GM21360 (cell line): ENCODE results near the gene TMPO.
"Not testable (repeated sequence)": the region's sequence is repeated elsewhere in the genome, so short reads cannot be mapped to it uniquely, and the experiment has no call there.

Source experiments
- ATAC-seq: cut with Tn5 transposase; IDR thresholded peaks from one replicate; pipeline ENCODE4 v1.9.1; 2021; ENCODE audit warnings: mild to moderate bottlenecking, moderate library complexity; ENCODE audit not compliant: unreplicated experiment

The TMPO gene, protein sequence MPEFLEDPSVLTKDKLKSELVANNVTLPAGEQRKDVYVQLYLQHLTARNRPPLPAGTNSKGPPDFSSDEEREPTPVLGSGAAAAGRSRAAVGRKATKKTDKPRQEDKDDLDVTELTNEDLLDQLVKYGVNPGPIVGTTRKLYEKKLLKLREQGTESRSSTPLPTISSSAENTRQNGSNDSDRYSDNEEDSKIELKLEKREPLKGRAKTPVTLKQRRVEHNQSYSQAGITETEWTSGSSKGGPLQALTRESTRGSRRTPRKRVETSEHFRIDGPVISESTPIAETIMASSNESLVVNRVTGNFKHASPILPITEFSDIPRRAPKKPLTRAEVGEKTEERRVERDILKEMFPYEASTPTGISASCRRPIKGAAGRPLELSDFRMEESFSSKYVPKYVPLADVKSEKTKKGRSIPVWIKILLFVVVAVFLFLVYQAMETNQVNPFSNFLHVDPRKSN

GRCh38 chr12:98515287-98516110 lies at the start of gene TMPO:
Gene TMPO, plus strand, starts transcription at chr12:98515590. Its CDS starts 278 bp downstream, at chr12:98515868.
- peak; percentile 76 for ATAC-seq

DNA sequence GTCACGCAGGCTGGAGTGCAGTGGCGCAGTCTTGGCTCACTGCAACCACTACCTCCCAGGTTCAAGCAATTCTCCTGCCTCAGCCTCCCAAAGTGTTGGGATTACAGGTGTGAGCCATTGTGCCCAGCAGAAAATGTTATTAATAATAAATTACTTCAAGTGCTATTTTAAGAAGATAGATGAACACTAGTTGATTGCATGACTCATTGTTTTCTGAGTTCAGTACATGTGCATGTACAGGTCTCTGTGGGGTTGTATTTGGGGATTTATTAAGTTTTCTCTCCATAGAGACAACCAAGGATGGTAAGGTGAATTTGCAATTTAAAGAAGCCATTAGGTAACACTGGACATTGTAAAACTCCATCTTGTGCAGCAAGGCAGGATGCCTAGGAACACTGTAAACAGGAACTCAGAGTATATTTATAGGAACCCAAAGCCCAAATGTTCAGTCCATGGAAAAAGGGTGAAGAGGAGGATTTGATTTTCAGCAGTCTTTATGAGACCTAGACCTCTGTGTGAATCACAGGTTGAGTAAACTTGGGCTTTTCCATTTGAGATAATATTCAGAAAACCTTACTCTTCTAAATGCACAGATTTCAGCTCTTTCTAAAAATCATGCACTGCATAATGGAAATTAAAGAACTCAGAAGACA lies 49.3 kb upstream of the TMPO start:
- ATAC-seq, result no peak

DNA sequence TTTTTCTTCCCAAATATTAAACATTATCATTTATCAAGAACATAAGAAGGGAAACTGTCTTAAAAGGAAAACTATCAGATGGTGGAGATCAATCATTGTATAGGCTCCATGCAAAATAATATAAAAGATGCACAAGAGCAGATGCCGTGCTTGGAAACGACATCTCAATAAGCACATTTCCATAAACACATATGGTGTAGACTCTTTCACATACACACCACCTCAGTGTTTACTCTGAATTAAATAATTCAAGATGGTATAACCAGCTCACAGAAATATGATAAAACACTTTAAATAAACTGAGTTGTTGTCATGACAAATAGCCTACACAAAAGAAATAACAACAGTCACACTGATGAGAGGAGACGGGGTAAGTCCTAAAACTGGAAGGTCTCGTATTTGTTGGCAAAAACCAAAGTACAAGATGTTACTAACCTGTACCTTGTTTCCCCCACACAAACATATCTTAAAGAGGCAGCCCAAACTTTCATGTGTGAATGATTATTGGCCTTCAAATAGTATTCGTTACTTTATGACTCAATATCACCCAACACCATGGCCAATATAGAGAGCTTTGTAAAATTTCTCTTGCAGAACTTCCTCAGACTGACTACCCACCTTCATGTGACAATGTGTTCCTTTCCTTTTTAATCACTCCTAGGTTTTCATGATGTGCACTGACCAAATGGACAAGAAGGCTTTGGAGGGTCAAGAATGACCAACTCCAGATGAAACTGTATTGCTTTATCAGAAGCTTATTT lies 48.6 kb upstream of the TMPO start:
- ATAC-seq, result no peak

DNA sequence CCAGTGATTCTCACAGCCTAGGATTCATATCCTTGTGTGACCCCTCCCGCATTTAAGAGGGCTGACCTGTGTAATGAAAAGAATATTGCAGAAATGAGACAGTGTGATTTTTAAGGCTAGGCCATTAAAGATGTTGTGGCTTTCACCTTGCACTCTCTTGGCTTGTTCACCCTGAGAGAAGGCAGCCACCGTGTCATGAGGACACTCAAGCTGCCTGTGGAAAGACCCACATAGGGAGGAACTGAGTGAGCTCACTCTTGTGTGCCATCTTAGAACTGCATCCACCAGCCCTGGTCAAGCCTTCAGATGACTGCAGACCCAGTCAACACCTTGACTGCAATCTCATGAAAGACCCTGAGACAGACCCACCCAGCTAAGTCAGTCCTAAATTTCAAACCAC lies 46.3 kb upstream of the TMPO start:
- ATAC-seq, result no peak

- ATAC-seq, result peak; percentile 72
Measured at GRCh38 chr12:98470469-98471082, 44.8 kb upstream of the TMPO start.

DNA sequence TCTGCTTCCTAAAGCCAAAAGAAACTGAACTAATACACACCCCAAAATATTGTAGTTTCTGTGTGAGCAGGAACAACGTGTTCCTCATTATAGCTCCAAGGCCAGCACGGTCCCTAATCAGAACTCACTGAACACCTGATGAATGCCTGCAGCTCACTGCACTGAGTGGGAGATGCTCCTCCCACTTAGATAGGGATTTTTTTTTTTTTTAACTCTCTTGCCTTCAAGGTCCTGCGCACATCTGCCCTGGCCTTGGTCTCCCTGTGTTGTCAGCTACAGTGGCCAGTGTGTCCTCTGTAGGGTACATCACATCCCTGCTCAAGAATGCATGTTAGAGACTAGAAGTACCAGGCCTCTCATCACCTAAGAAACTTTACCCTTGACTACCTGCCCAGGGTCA lies 44.3 kb upstream of the TMPO start:
- peak; percentile 37 for ATAC-seq

- ATAC-seq, result no peak
Measured at GRCh38 chr12:98475565-98475908, 39.9 kb upstream of the TMPO start.

- no peak for ATAC-seq
Measured at GRCh38 chr12:98478606-98479005, 36.8 kb upstream of the TMPO start.

DNA sequence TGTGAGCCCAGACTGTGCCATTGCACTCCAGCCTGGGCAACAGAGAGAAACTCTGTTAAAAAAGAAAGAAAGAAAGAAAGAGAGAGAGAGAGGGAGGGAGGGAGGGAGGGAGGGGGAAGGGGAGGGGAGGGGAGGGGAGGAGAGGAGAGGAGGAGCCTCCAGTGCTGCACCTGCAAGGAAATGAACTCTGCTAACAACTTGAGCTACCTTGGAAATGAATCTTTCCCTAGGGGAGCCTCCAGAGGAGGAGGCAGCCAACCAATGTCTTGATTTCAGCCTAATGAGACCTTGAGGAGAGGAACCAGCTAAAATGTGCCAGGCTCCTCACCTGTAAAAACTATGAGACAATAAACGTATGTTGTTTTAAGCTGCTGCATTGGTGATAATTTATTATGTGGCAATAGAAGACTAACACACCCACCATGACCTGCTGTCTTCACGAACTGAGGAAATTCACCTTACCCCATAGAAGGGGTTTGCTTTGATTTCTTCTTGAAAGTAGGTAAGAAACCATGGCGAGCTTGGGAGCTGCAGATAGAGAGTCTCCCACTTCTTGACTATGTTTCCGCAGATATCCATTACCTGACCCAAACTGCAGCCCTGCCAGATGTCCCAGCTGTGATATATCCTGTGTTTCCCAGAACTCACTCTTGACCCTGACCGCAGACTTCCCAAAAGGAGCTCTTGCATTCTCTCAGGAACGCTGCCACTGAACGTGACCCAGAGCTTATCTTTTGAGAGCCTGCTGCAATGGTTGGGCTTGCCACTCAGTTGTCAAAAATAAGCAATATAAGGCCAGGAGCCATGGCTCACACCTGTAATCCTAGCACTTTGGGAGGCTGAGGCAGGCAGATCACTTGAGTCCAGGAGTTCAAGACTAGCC lies 31.5 kb upstream of the TMPO start:
- ATAC-seq, result no peak

DNA sequence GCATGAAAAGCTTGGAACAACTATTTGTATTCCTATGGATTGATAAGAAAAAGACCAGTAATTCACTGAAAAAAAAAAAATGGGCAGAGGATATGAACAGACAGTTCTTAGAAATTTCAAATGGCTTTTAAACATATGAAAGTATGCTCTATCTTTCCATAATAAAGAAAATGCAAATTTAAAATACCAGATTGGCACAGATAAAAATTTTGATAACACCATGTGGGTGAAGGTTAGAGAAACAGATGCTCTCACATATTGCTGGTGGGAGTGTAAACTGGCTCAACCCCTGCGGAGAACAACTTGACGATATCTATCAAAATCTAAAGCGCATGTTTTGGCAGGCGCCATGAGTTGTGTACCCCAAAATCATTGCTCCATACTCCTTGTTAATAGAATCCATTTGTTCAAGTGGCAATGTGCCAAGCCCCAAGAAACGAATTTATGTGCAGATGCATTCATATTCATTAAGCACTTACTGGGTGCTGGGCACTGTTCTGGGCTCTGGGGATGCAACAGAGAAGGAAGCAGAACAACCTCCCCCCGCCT lies 29.5 kb upstream of the TMPO start:
- no peak for ATAC-seq

GRCh38 chr12:98488416-98488815 lies 27.0 kb upstream of the TMPO start:
- ATAC-seq, result not testable (repeated sequence)

DNA sequence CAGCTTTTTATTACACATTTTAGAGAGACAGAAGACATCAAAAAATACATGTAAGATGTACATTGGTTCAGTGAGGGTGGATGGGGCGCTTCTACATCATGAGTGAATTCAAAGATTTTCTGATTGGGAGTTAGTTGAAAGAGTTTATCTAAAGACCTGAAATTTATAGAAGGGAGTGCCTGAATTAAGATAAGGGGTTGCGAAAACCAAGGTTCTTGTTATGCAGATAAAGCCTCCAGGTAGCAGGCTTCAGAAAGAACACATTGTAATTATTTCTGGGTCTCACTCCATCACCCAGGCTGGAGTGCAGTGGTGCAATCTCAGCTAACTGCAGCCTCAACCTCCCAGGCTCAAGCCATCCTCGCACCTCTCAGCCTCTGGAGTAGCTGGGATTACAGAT lies 26.2 kb upstream of the TMPO start:
- no peak for ATAC-seq

- peak; percentile 92 for ATAC-seq
Measured at GRCh38 chr12:98490501-98491453, 24.6 kb upstream of the TMPO start.

- ATAC-seq, result no peak
Measured at GRCh38 chr12:98492580-98493140, 22.7 kb upstream of the TMPO start.

GRCh38 chr12:98501266-98501629 lies 14.1 kb upstream of the TMPO start:
- not testable (repeated sequence) for ATAC-seq

- peak; percentile 50 for ATAC-seq
Measured at GRCh38 chr12:98503342-98503591, 12.1 kb upstream of the TMPO start.

GRCh38 chr12:98503592-98504367 lies 11.6 kb upstream of the TMPO start:
- peak; percentile 72 for ATAC-seq

- peak; percentile 11 for ATAC-seq
Measured at GRCh38 chr12:98504368-98504617, 11.1 kb upstream of the TMPO start.
